ENCODE measurements around the gene GLDC. TPM values are rescaled to one million over a fixed set of nuclear protein-coding genes. Genes with fewer than 3 reads are reported as not detected.

The GLDC gene
- total RNA-seq, 1 donor from 2014 or later = 8.9 TPM

DNA sequence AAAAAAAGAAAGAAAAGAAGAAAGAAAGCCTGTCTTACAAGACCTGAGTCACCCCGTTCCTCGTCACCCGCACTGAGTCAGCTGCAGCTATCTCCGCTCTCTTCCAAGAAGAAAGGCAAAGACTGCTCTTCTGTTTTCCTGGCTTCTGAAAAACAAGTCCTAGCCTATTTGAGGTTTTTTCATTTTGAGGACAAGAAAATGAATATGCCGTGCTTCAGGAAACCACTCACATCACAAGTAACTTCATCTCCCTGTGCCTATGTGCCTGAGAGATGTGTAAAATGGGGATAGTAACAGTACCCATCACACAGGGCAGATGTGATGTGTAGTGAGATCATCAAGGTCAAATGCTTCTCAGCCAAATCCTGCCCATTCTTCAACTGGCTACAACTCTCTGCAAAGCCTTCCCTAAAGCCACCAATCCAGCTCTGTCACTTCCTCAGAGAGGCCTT lies 78.4 kb downstream of the GLDC start:
- no peaks in the 10 kb centered on the region for H3K36me3 Mint-ChIP-seq (ENCODE audit: low read depth, unreplicated experiment)
- H3K79me2 ChIP-seq (ENCODE audit: insufficient read depth, low read length) = no peaks in the 10 kb centered on the region
- H3K4me1 ChIP-seq (ENCODE audit: insufficient read depth, low read length) = peaks cover 22% of the 10 kb centered on the region
- peak overlapping the region; percentile 100 for H3K27ac ChIP-seq (ENCODE audit: low read depth, low read length)
- FAIRE-seq (peak; percentile 50), DNase-seq (ENCODE audit: low read depth) (peak; percentile 97)
- H3K4me3 Mint-ChIP-seq (ENCODE audit: unreplicated experiment) = peak overlapping the region; percentile 37
- peak overlapping the region; percentile 53 for H3K4me3 ChIP-seq (ENCODE audit: insufficient read depth, low read depth, low read length)
- H3K36me3 ChIP-seq (ENCODE audit: insufficient read depth, low read length) = no peaks in the 10 kb centered on the region
- H4K20me1 ChIP-seq (ENCODE audit: insufficient read depth, low read length) = no peaks in the 10 kb centered on the region
- H3K27me3 Mint-ChIP-seq (ENCODE audit: low read depth, unreplicated experiment) = no peaks in the 10 kb centered on the region
- H3K4me2 ChIP-seq (ENCODE audit: low read length) = peak overlapping the region; percentile 78
- H3K27ac Mint-ChIP-seq (ENCODE audit: unreplicated experiment) = peak overlapping the region; percentile 97
- peak overlapping the region; percentile 85 for H3K9ac ChIP-seq (ENCODE audit: low read length)
- H3K9me3 Mint-ChIP-seq (ENCODE audit: unreplicated experiment) = no peaks in the 10 kb centered on the region
- H3K9me3 ChIP-seq (ENCODE audit: insufficient read depth, low read depth, low read length) = no peaks in the 10 kb centered on the region
- no peaks in the 10 kb centered on the region for H3K27me3 ChIP-seq (ENCODE audit: insufficient read depth, low read length)
- TF ChIP-seq, protein P1, sequence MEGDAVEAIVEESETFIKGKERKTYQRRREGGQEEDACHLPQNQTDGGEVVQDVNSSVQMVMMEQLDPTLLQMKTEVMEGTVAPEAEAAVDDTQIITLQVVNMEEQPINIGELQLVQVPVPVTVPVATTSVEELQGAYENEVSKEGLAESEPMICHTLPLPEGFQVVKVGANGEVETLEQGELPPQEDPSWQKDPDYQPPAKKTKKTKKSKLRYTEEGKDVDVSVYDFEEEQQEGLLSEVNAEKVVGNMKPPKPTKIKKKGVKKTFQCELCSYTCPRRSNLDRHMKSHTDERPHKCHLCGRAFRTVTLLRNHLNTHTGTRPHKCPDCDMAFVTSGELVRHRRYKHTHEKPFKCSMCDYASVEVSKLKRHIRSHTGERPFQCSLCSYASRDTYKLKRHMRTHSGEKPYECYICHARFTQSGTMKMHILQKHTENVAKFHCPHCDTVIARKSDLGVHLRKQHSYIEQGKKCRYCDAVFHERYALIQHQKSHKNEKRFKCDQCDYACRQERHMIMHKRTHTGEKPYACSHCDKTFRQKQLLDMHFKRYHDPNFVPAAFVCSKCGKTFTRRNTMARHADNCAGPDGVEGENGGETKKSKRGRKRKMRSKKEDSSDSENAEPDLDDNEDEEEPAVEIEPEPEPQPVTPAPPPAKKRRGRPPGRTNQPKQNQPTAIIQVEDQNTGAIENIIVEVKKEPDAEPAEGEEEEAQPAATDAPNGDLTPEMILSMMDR (IDR thresholded peaks at IDR 0.05; ENCODE audit: insufficient read depth, low read depth, low read length) = no peak
- TF ChIP-seq EZH2 (IDR thresholded peaks at IDR 0.05; ENCODE audit: insufficient read depth, low read length) = no peak
- H2AFZ ChIP-seq (ENCODE audit: low read depth, low read length) = peak overlapping the region; percentile 57
- H3K4me1 Mint-ChIP-seq (ENCODE audit: low read depth, unreplicated experiment) = peaks cover 24% of the 10 kb centered on the region

DNA sequence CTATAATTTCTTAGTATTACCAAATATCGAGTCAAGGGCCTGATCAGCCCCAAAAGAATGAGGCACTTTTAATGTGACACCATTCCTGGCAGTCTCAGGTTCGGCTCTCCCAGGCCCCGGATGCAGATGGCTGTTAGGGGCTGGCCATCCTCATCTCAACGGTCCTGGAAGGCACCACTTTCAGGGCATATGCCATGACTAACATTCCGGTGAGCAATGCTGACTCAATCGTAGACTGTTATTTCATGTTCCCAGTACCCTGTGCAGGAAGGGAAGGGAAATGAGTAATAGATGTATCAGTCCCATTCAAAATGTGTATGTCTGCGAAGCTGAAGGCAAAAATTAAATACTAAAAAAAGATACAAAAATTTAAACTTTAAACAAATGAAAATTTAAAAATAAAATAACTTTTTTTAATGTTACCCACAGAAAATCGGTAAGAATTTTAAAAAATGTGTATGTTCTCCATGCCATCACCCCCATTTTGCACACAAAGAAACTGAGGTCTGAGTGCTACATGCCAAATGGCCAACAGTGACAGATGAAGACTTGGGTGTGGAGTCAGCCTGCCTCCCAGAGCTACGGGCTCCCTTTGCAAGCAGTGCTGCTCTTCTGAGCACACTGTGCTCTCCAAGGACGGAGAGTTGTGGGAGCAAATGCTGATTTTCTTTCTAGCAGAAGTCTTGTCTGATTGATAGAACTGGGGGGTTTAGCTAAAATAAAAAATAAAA lies 79.0 kb downstream of the GLDC start:
- Mint-ChIP-seq H3K4me1 (ENCODE audit: low read depth, unreplicated experiment) (peaks cover 24% of the 10 kb centered on the region), H3K27me3 (ENCODE audit: low read depth, unreplicated experiment) (no peaks in the 10 kb centered on the region), H3K9me3 (ENCODE audit: unreplicated experiment) (no peaks in the 10 kb centered on the region), H3K4me3 (ENCODE audit: unreplicated experiment) (no peak overlapping the region), H3K27ac (ENCODE audit: unreplicated experiment) (peak overlapping the region; percentile 97), H3K36me3 (ENCODE audit: low read depth, unreplicated experiment) (no peaks in the 10 kb centered on the region)
- DNase-seq (ENCODE audit: low read depth) (peak; percentile 98), FAIRE-seq (peak; percentile 86)
- TF ChIP-seq, protein P1 (IDR thresholded peaks at IDR 0.05; ENCODE audit: insufficient read depth, low read depth, low read length) = no peak
- no peak for TF ChIP-seq EZH2 (IDR thresholded peaks at IDR 0.05; ENCODE audit: insufficient read depth, low read length)
- Histone ChIP-seq H3K4me1 (ENCODE audit: insufficient read depth, low read length) (peaks cover 22% of the 10 kb centered on the region), H3K4me3 (ENCODE audit: insufficient read depth, low read depth, low read length) (peak overlapping the region; percentile 53), H2AFZ (ENCODE audit: low read depth, low read length) (peak overlapping the region; percentile 57), H3K79me2 (ENCODE audit: insufficient read depth, low read length) (no peaks in the 10 kb centered on the region), H4K20me1 (ENCODE audit: insufficient read depth, low read length) (no peaks in the 10 kb centered on the region), H3K27me3 (ENCODE audit: insufficient read depth, low read length) (no peaks in the 10 kb centered on the region), H3K4me2 (ENCODE audit: low read length) (peak overlapping the region; percentile 78), H3K27ac (ENCODE audit: low read depth, low read length) (peak overlapping the region; percentile 100), H3K9me3 (ENCODE audit: insufficient read depth, low read depth, low read length) (no peaks in the 10 kb centered on the region), H3K9ac (ENCODE audit: low read length) (peak overlapping the region; percentile 85), H3K36me3 (ENCODE audit: insufficient read depth, low read length) (no peaks in the 10 kb centered on the region)

DNA sequence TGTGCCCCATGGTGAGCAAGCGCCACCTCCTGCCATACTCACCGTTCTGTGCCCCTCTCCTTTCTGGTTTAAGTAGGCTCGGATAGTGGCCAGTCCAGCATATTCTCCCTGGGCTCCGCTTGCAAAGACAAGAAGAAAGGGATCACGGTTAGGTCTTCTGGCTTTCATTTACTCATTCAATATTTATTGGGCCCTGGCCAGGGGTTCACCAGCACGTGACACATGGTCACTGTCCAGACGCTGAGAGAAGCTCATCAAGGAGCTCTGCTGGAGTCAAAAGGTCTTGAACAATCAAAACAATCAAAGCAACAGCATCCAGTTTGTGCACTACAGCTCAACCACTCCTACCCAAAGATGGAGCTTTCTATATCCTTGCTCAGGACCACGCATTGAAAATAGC lies 80.2 kb downstream of the GLDC start:
- H3K4me3 ChIP-seq (ENCODE audit: insufficient read depth, low read depth, low read length) = no peak overlapping the region
- Mint-ChIP-seq H3K27me3 (ENCODE audit: low read depth, unreplicated experiment) (no peaks in the 10 kb centered on the region), H3K9me3 (ENCODE audit: unreplicated experiment) (no peaks in the 10 kb centered on the region), H3K36me3 (ENCODE audit: low read depth, unreplicated experiment) (no peaks in the 10 kb centered on the region), H3K4me1 (ENCODE audit: low read depth, unreplicated experiment) (peaks cover 24% of the 10 kb centered on the region), H3K27ac (ENCODE audit: unreplicated experiment) (peak overlapping the region; percentile 97), H3K4me3 (ENCODE audit: unreplicated experiment) (no peak overlapping the region)
- no peaks in the 10 kb centered on the region for H3K9me3 ChIP-seq (ENCODE audit: insufficient read depth, low read depth, low read length)
- TF ChIP-seq EZH2 (IDR thresholded peaks at IDR 0.05; ENCODE audit: insufficient read depth, low read length) = no peak
- TF ChIP-seq, protein P1 (IDR thresholded peaks at IDR 0.05; ENCODE audit: insufficient read depth, low read depth, low read length) = no peak
- H3K4me1 ChIP-seq (ENCODE audit: insufficient read depth, low read length) = peaks cover 22% of the 10 kb centered on the region
- H2AFZ ChIP-seq (ENCODE audit: low read depth, low read length) = peak overlapping the region; percentile 13
- no peak for FAIRE-seq
- H3K9ac ChIP-seq (ENCODE audit: low read length) = no peak overlapping the region
- H3K36me3 ChIP-seq (ENCODE audit: insufficient read depth, low read length) = no peaks in the 10 kb centered on the region
- no peaks in the 10 kb centered on the region for H4K20me1 ChIP-seq (ENCODE audit: insufficient read depth, low read length)
- peak overlapping the region; percentile 100 for H3K27ac ChIP-seq (ENCODE audit: low read depth, low read length)
- H3K27me3 ChIP-seq (ENCODE audit: insufficient read depth, low read length) = no peaks in the 10 kb centered on the region
- DNase-seq (ENCODE audit: low read depth) = no peak
- H3K79me2 ChIP-seq (ENCODE audit: insufficient read depth, low read length) = no peaks in the 10 kb centered on the region
- no peak overlapping the region for H3K4me2 ChIP-seq (ENCODE audit: low read length)
